Gastroesophageal sphincter (tissue), 3 donors: ENCODE data around the gene SLC9A4.

ENCODE experiments used
- EP300 ChIP-seq: sonication (generic); formaldehyde crosslinking; IDR thresholded peaks from one replicate; pipeline ENCODE4 v1.6.1; 2017; ENCODE audit warnings: antibody characterized with exemption, mild to moderate bottlenecking
- TF ChIP-seq, protein P1 (sequence below), 4 experiments: fragments of 200-600 bp in 2 of 4; fragments of 450-650 bp in 2 of 4; sonication (generic) in 1 of 4; IDR thresholded peaks; one replicate each; pipeline ENCODE4 v1.5.1; 2017 to 2019; ENCODE audit warnings: antibody characterized with exemption in 4 of 4, mild to moderate bottlenecking in 2 of 4, moderate library complexity in 2 of 4

DNA sequence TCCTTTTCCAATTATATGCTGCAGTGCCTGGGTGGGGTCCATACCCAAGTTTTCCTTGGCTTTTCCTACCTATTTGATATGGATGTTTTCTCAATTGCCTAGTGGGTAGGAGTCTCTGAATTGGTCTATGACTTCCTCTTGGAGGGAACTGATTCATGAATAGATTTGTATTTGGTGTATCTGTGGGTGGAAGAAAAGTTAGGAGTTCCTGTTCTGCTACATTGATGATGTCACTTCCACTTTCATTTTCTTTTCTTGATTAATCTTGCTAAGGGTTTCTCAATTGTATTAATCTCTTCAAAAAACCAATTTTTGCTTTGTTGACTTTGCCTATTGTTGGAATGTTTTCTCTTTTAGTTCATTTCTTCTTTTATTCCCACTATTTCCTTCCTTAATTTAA is 108.9 kb downstream of the SLC9A4 start:
- TF ChIP-seq, protein P1, sequence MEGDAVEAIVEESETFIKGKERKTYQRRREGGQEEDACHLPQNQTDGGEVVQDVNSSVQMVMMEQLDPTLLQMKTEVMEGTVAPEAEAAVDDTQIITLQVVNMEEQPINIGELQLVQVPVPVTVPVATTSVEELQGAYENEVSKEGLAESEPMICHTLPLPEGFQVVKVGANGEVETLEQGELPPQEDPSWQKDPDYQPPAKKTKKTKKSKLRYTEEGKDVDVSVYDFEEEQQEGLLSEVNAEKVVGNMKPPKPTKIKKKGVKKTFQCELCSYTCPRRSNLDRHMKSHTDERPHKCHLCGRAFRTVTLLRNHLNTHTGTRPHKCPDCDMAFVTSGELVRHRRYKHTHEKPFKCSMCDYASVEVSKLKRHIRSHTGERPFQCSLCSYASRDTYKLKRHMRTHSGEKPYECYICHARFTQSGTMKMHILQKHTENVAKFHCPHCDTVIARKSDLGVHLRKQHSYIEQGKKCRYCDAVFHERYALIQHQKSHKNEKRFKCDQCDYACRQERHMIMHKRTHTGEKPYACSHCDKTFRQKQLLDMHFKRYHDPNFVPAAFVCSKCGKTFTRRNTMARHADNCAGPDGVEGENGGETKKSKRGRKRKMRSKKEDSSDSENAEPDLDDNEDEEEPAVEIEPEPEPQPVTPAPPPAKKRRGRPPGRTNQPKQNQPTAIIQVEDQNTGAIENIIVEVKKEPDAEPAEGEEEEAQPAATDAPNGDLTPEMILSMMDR (IDR thresholded peaks at IDR 0.05), result no peak
- no peak for TF ChIP-seq EP300
